GM19438 (cell line): ENCODE results near the gene KCTD16.

Experiments used
- ATAC-seq: cut with Tn5 transposase; IDR thresholded peaks from one replicate; pipeline ENCODE4 v1.9.1; 2021; ENCODE audit warnings: low read depth; ENCODE audit not compliant: unreplicated experiment

The KCTD16 gene

GRCh38 chr5:144448457-144448856 lies 277.8 kb downstream of the KCTD16 start:
- ATAC-seq = no peak

- ATAC-seq = no peak
Measured at GRCh38 chr5:144451187-144451973, 280.7 kb downstream of the KCTD16 start.

GRCh38 chr5:144453753-144454152 lies 283.1 kb downstream of the KCTD16 start:
- ATAC-seq = no peak

GRCh38 chr5:144457160-144457559 lies 286.5 kb downstream of the KCTD16 start:
- ATAC-seq = no peak

DNA sequence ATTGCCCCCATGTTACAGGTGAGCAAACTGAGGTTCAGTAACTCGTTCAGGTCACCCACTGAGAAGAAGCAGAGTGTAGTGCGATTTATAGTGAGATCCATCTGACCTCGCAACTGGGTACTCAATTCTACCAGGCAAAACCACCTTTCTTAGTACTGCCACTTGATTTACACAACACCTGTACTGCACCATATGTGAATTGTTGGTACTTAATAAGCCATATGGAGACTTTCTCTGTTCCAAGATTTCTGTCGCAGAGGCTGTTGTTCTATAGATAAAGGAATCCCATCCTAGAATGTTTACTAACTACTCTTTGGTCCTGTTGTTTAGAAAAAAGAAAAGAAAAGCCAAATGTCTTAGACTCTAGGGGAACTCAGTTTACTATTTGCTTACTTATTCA lies 287.5 kb downstream of the KCTD16 start:
- ATAC-seq = no peak

DNA sequence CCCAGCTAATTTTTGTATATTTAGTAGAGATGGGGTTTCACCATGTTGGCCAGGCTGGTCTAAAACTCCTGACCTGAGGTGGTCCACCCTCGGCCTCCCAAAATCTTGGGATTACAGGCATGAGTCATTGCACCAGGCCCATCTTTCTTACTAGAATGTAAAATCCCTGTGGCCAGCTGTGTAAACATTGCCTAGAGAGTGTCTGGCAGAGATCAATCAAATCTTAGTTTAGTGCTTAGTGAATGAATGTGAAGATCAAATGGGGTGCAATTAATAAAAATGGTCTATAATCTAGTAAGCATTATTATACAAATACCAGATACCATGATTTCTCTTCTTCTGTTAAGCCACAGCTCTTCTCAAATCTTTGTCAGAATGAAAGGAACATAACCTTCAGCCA lies 289.9 kb downstream of the KCTD16 start:
- no peak for ATAC-seq

GRCh38 chr5:144462577-144462976 lies 291.9 kb downstream of the KCTD16 start:
- ATAC-seq = no peak

DNA sequence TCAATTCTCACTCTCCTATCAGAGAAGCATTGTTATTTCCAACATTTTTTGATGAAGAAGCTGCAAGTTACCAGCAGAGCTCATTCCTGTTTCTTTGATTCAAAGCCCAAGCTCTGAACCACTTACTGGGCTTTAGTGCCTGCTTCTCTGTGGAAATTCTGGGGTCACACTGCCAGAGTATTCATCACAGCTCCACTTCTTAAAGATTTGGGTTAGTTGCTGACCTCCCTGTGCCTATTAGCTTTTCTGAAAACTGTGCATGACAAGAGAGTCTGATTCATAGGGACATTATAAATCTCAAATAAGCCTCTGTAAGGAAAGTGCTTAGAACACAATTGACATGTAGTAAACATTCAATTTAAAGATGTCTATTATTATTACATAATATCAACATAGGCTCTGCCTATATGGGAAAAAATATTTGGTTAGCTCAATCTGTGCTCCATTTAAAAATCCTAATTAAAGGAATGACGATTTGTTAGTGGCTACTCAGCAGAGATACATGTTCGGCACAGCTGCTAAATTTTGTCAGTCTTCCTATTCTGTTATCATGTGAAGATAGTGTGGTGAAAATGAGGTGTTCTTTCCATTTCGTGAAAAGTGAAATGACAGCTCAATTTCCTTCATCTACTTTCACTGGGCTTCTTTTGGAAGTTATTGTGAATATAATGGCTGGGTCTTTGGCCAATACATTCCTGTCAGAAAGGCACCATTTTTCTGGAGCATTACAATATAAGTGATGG lies 293.0 kb downstream of the KCTD16 start:
- ATAC-seq = no peak

DNA sequence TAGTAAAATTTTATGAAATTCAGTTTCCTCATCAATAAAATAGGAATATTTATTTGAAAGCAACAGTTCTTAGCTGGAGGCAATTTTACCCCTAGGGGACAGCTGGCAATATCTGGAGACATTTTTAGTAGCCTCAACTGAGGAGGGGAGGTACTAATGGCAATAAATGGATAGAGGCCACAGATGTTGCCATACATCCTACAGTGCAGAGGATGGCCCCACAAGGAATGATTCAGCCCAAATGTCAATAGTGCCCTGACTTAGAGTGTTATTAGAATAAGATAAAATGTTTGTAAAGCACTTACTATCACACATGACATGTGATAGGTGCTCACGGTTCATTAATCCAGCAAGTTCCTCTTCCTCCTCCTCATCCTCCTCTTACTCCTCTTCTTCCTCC lies 293.6 kb downstream of the KCTD16 start:
- no peak for ATAC-seq

DNA sequence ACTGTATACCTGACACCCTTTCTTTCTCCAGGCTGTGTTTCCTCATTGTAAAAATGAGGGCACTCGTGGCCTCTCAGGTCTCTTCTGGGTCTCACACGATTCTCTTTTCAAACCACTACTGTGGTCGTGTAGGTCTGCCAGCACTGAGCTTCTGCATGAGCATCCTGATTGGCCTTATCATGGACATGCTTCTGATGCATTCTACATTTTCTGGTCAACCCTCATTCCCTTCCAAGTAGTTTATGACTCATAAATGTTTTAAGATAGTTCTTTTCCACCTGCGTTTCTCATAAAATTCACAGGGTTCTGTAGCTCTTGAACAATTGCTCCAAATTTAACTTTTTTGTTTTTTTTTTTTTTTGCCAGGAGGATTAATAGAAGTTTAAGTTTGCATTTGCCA lies 294.8 kb downstream of the KCTD16 start:
- no peak for ATAC-seq

DNA sequence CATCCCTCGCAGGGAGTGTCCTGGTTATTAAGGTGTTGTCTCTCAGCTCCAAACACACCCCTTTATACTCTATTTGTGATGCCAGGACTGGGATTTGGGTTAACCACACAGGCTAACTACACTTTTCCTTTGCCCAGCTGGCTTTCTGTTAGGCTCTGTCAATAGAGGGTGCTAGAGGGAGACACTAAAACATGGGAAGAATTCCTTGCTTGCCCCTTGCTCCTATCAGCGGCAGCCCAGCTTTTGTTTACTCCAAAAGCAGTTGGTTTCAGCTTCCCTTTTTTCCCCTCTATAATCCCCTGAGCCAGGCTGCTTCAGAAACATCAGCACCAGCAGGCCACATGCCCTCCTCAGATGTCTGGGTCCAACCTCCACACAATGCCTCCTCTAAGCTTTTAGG lies 297.1 kb downstream of the KCTD16 start:
- no peak for ATAC-seq

DNA sequence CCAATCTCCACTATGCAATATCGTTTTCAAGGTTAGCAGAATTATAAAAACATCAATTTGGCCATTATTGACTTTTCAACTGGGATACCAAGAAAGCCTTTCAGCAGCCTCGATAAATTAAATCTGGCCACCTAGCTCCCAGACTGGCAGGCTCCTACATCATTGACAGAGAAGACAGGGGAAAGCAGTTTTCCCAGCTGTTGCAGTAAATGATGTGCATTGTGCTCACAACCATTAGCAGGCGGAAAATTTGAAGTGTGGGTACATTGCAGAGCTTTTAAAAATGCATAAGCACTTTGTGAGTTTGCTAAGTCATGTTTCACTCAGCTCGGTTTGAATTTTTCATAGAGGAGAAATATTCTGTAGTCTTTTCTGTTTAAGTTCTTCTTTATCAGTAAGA lies 297.9 kb downstream of the KCTD16 start:
- no peak for ATAC-seq

GRCh38 chr5:144469106-144469505 lies 298.4 kb downstream of the KCTD16 start:
- ATAC-seq = no peak

DNA sequence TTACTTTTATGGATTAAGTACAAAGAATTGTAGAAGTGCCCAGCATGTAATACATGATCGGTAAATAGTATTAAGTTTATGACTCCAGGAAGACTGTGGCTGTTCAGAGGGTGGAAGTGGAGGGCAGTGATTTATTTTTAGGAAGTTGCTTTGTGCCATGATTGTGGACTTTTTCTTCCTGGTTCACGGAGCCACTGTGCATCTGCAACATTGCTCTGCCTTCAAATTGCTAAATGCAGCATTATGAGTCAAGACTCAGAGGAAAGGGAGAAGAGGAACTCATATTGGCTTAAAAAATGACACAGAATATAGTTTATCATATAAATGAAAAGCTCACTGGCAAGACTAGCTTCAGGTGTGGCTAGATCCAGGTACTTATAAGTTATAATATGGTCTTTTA lies 301.5 kb downstream of the KCTD16 start:
- ATAC-seq = no peak

DNA sequence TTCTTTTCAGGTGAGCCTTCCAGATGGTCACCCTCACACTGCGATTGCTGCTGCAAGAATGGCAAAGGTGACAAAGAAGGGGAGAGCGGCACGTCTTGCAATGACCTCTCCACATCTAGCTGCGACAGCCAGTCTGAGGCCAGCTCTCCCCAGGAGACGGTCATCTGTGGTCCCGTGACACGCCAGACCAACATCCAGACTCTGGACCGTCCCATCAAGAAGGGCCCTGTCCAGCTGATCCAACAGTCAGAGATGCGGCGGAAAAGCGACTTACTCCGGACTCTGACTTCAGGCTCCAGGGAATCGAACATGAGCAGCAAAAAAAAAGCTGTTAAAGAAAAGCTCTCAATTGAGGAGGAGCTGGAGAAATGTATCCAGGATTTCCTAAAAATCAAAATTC lies 303.0 kb downstream of the KCTD16 start:
- no peak for ATAC-seq

- no peak for ATAC-seq
Measured at GRCh38 chr5:144478565-144478964, 307.9 kb downstream of the KCTD16 start.

DNA sequence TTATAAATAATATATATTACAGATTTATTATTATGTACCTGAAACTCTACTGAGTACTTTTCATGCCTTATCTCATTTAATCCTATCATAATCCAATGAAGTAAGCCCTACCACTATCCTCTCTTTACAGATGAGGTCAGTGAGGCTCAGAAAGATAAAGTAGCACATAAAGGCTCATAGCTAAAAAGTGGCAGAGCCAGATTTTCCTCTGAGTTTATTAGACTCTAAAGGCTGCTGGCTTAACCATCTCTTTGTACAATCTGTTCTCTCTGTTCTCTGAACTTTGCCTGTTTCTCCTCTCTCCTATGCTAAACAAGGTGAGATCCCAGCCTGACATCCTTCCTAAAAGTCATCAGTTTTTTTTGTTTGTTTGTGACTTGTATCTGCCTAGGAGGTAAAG lies 311.2 kb downstream of the KCTD16 start:
- ATAC-seq = no peak

DNA sequence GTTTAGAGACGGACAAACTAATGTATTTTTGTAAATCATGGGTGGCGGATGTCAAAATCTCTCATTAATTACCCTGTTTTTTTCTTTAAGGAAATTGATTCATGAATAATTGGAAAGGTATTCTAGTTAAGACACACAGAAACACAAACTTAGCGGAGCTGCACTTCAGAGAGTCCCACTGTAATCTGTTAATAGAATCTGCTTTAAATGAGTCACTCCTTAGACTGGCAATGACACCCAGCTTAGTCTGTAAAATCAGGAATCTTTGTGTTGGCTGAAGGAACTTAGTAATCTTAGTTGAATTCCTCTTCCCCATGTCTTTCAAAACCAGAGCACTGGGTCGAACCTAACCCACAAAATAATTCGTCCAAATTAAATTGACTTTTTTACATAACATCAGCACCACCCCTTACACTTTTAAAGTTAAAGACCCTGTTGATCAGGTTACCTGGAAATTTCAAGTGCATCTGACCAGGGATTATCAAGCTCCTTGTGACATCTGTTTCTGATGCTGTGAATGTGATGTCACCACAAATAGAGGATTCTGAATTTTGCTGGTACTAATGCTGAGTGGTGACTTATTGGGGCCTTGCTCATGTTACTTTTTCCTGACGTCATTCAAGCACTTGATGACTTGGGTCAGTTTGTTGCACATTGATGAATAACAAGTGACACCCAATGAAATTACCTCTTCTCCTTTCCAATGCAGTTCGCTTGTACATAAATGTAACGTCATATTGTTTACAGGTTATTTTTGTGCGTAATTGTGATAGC lies 313.6 kb downstream of the KCTD16 start:
- no peak for ATAC-seq

DNA sequence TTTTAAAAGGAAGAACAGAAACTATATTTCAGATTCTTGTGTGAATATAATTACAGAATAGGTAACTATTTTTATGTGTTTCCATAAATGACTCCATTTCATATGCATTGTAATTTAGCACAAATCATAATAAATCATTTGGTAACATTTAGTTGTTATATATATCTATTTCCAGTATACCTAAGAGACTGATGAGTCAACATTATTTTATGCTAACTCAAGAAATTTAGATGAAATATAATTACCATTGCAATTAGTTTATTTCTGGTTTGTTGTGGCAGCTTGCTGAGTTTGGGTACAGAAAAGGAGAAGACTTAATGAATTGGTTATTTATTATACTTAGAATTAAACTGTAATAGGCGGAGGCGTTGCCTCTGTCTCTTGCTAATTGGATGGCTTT lies 314.9 kb downstream of the KCTD16 start:
- ATAC-seq = no peak

DNA sequence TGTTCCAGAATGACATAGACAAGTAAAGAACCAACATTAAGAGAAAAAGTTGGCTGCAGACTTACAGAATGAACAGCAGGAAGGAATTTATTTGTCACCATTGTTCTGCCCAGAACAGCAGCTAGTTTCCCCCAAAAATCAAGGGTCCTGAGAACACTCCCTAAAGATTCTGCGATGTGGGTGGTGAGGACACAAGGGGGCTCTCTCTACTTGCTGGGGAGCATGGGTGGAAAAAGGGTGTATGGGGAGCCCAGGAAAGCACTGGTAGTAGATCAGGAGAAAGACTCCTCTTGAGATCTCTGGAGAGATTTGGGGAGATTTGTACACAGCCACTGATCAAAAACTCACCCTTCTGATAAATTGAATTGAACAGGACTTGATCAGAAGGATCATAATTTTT lies 316.5 kb downstream of the KCTD16 start:
- no peak for ATAC-seq

GRCh38 chr5:144487761-144488160 lies 317.1 kb downstream of the KCTD16 start:
- no peak for ATAC-seq
